Measurements from ENCODE around the gene BET1. TPM values are rescaled to one million over a fixed set of nuclear protein-coding genes. Genes with fewer than 3 reads are reported as not detected.

The BET1 gene
- total and polyA plus RNA-seq, 2 of the 8 experiments (the other 6 are each of a cell fraction or from before 2014, with no cell fraction given), result 20.6 to 31.7 TPM

Other genes with a start within 250 kb of the BET1 start
- gene TFPI2, start 113.6 kb downstream of the BET1 start, total RNA-seq (2021; fragmentation: NEBNext Ultra II Directional; extraction: Animal tissue kit (Norgen Biotek cat#: 25700)), result 8.9 and 10.9 TPM in 2 replicates
- 6.8 and 7.5 TPM in 2 replicates for gene TFPI2, start 113.6 kb downstream of the BET1 start, polyA plus RNA-seq (2011; rRNA removed)
- gene GNGT1, start 97.8 kb downstream of the BET1 start, total RNA-seq (2021; fragmentation: NEBNext Ultra II Directional; extraction: Animal tissue kit (Norgen Biotek cat#: 25700)), result 0.21 and 0.26 TPM in 2 replicates
- gene GNGT1, start 97.8 kb downstream of the BET1 start, polyA plus RNA-seq (2011; rRNA removed), result not detected in 2 replicates
- 1.3 TPM in 2 replicates for gene GNG11, start 82.6 kb downstream of the BET1 start, total RNA-seq (2021; fragmentation: NEBNext Ultra II Directional; extraction: Animal tissue kit (Norgen Biotek cat#: 25700))
- gene GNG11, start 82.6 kb downstream of the BET1 start, polyA plus RNA-seq (2011; rRNA removed), result 0.38 TPM in 2 replicates